Panc1 (cell line): ENCODE results near the gene ABCC1. TPM values are rescaled to one million over a fixed set of nuclear protein-coding genes. Genes with fewer than 3 reads are reported as not detected.

Experiments
- ATAC-seq: fragments of 200-7000 bp; cut with Tn5 transposase; 2 replicates; pipeline ENCODE4 v1.9.1; 2020; ENCODE audit warnings: mild to moderate bottlenecking, moderate library complexity
- BruUV-seq: library from RNA; stranded (reverse); fragments of 400-500 nt; replicated peaks from 2 replicates; lab custom pipeline; 2021; lab: Mats Ljungman, UMichigan
- CTCF ChIA-PET: fragments of 300-600 bp; sonication (Branson Sonifier 250); formaldehyde crosslinking; loops from one replicate; lab custom pipeline; 2022; ENCODE audit warnings: antibody characterized with exemption; lab: Charles Lee
- POLR2A ChIA-PET: fragments of 300-600 bp; sonication (Branson Sonifier 250); formaldehyde crosslinking; loops from one replicate; lab custom pipeline; 2022; ENCODE audit warnings: antibody characterized with exemption; lab: Charles Lee
- DNase-seq: peaks from one replicate; pipeline ENCODE4 v3.0.0-alpha.2; 2010; ENCODE audit warnings: low read depth, low spot score
- H3K27ac ChIP-seq: 2 replicates; pipeline ENCODE4 v1.5.1; 2011; ENCODE audit warnings: mild to moderate bottlenecking, low read length, inconsistent platforms
- H3K27me3 ChIP-seq: fragments of 200-500 bp; sonication (Bioruptor generic); 2 replicates; pipeline ENCODE4 v1.6.0; 2014; ENCODE audit warnings: low read length, inconsistent platforms; ENCODE audit not compliant: control insufficient read depth, insufficient read depth
- H3K36me3 ChIP-seq: fragments of 200-500 bp; sonication (Bioruptor generic); 2 replicates; pipeline ENCODE4 v1.5.1; 2014; ENCODE audit warnings: inconsistent platforms, mild to moderate bottlenecking, low read length, moderate library complexity; ENCODE audit not compliant: control insufficient read depth, insufficient read depth
- H3K4me1 ChIP-seq: 2 replicates; pipeline ENCODE4 v1.5.1; 2011; ENCODE audit warnings: inconsistent platforms, mild to moderate bottlenecking, low read length, moderate library complexity; ENCODE audit not compliant: control insufficient read depth, insufficient read depth
- H3K4me3 ChIP-seq, 2 experiments: 2 replicates each; pipeline ENCODE4 v1.5.1; 2011 to 2012; ENCODE audit warnings: low read depth in 2 of 2, low read length in 2 of 2, mild to moderate bottlenecking in 2 of 2, inconsistent platforms in 1 of 2, moderate library complexity in 1 of 2
- H3K9me3 ChIP-seq: fragments of 200-500 bp; sonication (Bioruptor generic); 2 replicates; pipeline ENCODE4 v1.5.1; 2014; ENCODE audit warnings: low read depth, mild to moderate bottlenecking, inconsistent platforms, low read length, moderate library complexity; ENCODE audit not compliant: control insufficient read depth, insufficient read depth
- CTCF ChIP-seq: fragments of 450-650 bp; IDR thresholded peaks from 2 replicates; pipeline ENCODE4 v1.5.1; 2017; ENCODE audit warnings: mild to moderate bottlenecking
- POLR2AphosphoS5 ChIP-seq: IDR thresholded peaks from 2 replicates; pipeline ENCODE4 v1.6.1; 2012; ENCODE audit warnings: mild to moderate bottlenecking, low read depth, low read length, moderate library complexity
- SIN3A ChIP-seq: IDR thresholded peaks from 2 replicates; pipeline ENCODE4 v1.6.1; 2012; ENCODE audit warnings: low read depth, mild to moderate bottlenecking, low read length, moderate library complexity, borderline replicate concordance; ENCODE audit not compliant: insufficient read depth
- TCF7L2 ChIP-seq: IDR thresholded peaks from 2 replicates; pipeline ENCODE4 v1.6.1; 2011; ENCODE audit warnings: mild to moderate bottlenecking, low read depth, low read length, inconsistent platforms
- in situ Hi-C: cut with HindIII; loops from 2 replicates; pipeline ENCODE4 v1.10.0; 2016; ENCODE audit warnings: low sequenced_read_pairs, low pct_unique_long_range_greater_than_20kb
- intact Hi-C: fragments of 100-400 bp; cut with micrococcal nuclease; formaldehyde crosslinking; loops from one replicate; pipeline ENCODE4 v1.10.0; 2022; ENCODE audit not compliant: unreplicated experiment
- total RNA-seq: library from RNA; stranded (reverse); gene quantifications from one replicate; pipeline ENCODE4 v1.2.1, GENCODE V29; 2021; ENCODE audit not compliant: unreplicated experiment
- TF ChIP-seq, protein P1 (sequence below), 2 experiments: IDR thresholded peaks; 2 replicates each; pipeline ENCODE4 v1.6.1; 2011 to 2012; ENCODE audit warnings: low read depth in 2 of 2, control low read depth in 1 of 2, low read length in 1 of 2, mild to moderate bottlenecking in 1 of 2, moderate library complexity in 1 of 2; ENCODE audit not compliant: insufficient read depth in 1 of 2

The ABCC1 gene
- total RNA-seq, 1 experiment from 2014 or later, result 296 TPM

DNA sequence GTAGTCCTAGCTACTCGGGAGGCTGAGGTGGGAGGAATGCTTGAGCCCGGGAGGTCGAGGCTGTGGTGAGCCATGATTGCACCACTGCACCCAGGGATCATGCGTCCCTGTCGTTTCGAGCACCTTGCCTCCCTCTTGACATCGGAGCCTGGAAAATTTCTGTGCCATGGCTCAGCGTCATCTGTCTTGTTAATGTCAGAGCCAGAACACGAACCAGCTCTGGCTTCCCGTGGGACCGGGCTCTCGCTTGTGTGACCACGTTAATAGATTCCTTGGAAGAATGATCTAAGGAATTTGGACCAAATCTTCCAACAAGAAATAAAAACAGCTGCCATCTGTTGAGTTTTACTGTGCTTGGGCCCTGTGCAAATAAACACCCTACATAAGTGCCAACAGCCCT is 117.7 kb downstream of the ABCC1 start:
- Histone ChIP-seq H3K36me3 (peaks cover 9% of the 10 kb centered on the region), H3K4me1 (peaks cover 7% of the 10 kb centered on the region), H3K4me3 (no peak overlapping the region), H3K27ac (no peak overlapping the region), H3K9me3 (no peaks in the 10 kb centered on the region), H3K27me3 (no peaks in the 10 kb centered on the region)
- no peak for ATAC-seq
- no peak for DNase-seq
- intact Hi-C loops, result no loop called here
- TF ChIP-seq SIN3A (no peak), TCF7L2 (no peak), CTCF (no peak), POLR2AphosphoS5 (no peak)
- TF ChIP-seq, protein P1, sequence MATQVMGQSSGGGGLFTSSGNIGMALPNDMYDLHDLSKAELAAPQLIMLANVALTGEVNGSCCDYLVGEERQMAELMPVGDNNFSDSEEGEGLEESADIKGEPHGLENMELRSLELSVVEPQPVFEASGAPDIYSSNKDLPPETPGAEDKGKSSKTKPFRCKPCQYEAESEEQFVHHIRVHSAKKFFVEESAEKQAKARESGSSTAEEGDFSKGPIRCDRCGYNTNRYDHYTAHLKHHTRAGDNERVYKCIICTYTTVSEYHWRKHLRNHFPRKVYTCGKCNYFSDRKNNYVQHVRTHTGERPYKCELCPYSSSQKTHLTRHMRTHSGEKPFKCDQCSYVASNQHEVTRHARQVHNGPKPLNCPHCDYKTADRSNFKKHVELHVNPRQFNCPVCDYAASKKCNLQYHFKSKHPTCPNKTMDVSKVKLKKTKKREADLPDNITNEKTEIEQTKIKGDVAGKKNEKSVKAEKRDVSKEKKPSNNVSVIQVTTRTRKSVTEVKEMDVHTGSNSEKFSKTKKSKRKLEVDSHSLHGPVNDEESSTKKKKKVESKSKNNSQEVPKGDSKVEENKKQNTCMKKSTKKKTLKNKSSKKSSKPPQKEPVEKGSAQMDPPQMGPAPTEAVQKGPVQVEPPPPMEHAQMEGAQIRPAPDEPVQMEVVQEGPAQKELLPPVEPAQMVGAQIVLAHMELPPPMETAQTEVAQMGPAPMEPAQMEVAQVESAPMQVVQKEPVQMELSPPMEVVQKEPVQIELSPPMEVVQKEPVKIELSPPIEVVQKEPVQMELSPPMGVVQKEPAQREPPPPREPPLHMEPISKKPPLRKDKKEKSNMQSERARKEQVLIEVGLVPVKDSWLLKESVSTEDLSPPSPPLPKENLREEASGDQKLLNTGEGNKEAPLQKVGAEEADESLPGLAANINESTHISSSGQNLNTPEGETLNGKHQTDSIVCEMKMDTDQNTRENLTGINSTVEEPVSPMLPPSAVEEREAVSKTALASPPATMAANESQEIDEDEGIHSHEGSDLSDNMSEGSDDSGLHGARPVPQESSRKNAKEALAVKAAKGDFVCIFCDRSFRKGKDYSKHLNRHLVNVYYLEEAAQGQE (IDR thresholded peaks at IDR 0.05; ENCODE audit: insufficient read depth in 1 of 2, low read depth in 2 of 2, low read length in 1 of 2), result no peak
- POLR2A ChIA-PET, result no interaction called here
- BruUV-seq, result no TSS peak
- CTCF ChIA-PET, result no interaction called here
- in situ Hi-C loops, result no loop called here

DNA sequence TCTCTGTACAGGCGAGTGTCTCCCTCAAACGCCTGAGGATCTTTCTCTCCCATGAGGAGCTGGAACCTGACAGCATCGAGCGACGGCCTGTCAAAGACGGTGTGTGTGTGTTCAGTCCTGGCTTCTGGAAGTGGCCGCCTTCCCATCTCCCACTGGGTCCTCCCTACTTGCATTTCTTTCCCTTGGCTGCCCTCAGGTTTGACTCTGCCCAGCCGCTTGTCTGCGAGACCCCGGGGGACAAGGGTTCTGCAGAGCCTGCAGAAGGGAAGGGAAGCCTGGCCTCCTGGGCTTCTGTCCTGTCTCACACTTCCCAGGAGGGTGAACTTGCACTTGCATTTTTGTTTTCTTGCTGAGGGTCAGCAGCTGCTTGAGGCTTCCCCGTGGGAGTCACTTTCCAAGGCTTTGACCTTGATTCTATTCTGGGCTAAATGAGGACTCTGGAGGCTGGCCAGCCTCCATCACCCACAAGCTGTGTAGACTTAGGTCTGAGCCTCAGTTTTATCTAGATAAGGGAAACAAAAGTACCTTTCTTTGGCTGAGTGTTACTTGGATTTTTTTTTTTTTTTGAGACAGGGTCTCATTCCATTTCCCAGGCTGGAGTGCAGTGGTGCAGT is 122.3 kb downstream of the ABCC1 start:
- H3K9me3 ChIP-seq, result no peaks in the 10 kb centered on the region
- H3K36me3 ChIP-seq, result peaks cover 12% of the 10 kb centered on the region
- DNase-seq (no peak), ATAC-seq (no peak)
- intact Hi-C loops (no loop called here), in situ Hi-C loops (no loop called here)
- H3K27me3 ChIP-seq, result no peaks in the 10 kb centered on the region
- no peak overlapping the region for H3K27ac ChIP-seq
- ChIA-PET POLR2A (no interaction called here), CTCF (interaction anchor here (0.7 kb wide), 1 partner anchor 173 kb away, joined by 3 read pairs; no protein-coding TSS in a partner anchor)
- TF ChIP-seq, protein P1 (IDR thresholded peaks at IDR 0.05; ENCODE audit: insufficient read depth in 1 of 2, low read depth in 2 of 2, low read length in 1 of 2), result no peak
- no peak for TF ChIP-seq POLR2AphosphoS5
- no peak for TF ChIP-seq SIN3A
- no peak overlapping the region for H3K4me3 ChIP-seq
- no TSS peak for BruUV-seq
- H3K4me1 ChIP-seq, result peaks cover 17% of the 10 kb centered on the region
